K562 (cell line): ENCODE data around the gene PAN2. TPM values are rescaled to one million over a fixed set of nuclear protein-coding genes. Genes with fewer than 3 reads are reported as not detected.

Source experiments
- ATF3 ChIP-seq, 2 experiments: fragments of 450-650 bp in 1 of 2; sonication (generic) in 1 of 2; formaldehyde crosslinking in 1 of 2; IDR thresholded peaks in 1 of 2; conservative IDR thresholded peaks in 1 of 2; 2 replicates each; pipeline versions ENCODE4 v1.6.1 to v1.8.1; 2016 to 2023; ENCODE audit warnings: mild to moderate bottlenecking in 2 of 2, moderate library complexity in 2 of 2, inconsistent platforms in 1 of 2, missing genetic modification reagents in 1 of 2
- DLX4 ChIP-seq: fragments of 250-450 bp; sonication (Bioruptor Pico); IDR thresholded peaks from 2 replicates; pipeline ENCODE4 v1.6.1; 2021; ENCODE audit warnings: mild to moderate bottlenecking
- FOXO4 ChIP-seq: fragments of 450-650 bp; formaldehyde crosslinking; IDR thresholded peaks from 2 replicates; pipeline ENCODE4 v1.4.0; 2020; ENCODE audit warnings: mild to moderate bottlenecking, moderate library complexity
- HINFP ChIP-seq: fragments of 450-650 bp; conservative IDR thresholded peaks from 2 replicates; pipeline ENCODE4 v1.6.1; 2016; ENCODE audit warnings: missing genetic modification characterization, low read depth, mild to moderate bottlenecking, control low read depth, missing compliant biosample characterization
- MYC ChIP-seq, 2 experiments: fragments of 250-450 bp in 1 of 2; sonication (Bioruptor Pico) in 1 of 2; IDR thresholded peaks; 2 replicates each; pipeline versions ENCODE4 v1.5.1 to v1.6.1; 2012 to 2021; ENCODE audit warnings: low read depth in 2 of 2, borderline replicate concordance in 1 of 2, improper control_type of control experiment in 1 of 2, low read length in 1 of 2, mild to moderate bottlenecking in 1 of 2, moderate library complexity in 1 of 2
- MYNN ChIP-seq, 2 experiments: sonication (generic); formaldehyde crosslinking in 1 of 2; IDR thresholded peaks; 2 replicates each; pipeline versions ENCODE4 v1.5.0 to v1.6.1; 2016 to 2020; ENCODE audit warnings: antibody characterized with exemption in 1 of 2, missing genetic modification reagents in 1 of 2
- ZBTB5 ChIP-seq: fragments of 450-650 bp; IDR thresholded peaks from 2 replicates; pipeline ENCODE4 v1.6.1; 2017; ENCODE audit warnings: antibody characterized with exemption
- ZNF347 ChIP-seq: fragments of 450-650 bp; formaldehyde crosslinking; IDR thresholded peaks from 2 replicates; pipeline ENCODE4 v1.4.0; 2020; ENCODE audit warnings: low read depth, mild to moderate bottlenecking, moderate library complexity
- ZNF707 ChIP-seq: fragments of 250-450 bp; sonication (Bioruptor Pico); conservative IDR thresholded peaks from 2 replicates; pipeline ENCODE4 v1.8.0; 2022; ENCODE audit warnings: inconsistent platforms, mild to moderate bottlenecking, moderate library complexity
- polyA plus RNA-seq, 8 experiments: library from polyadenylated mRNA; depleted of rRNA in 4 of 8; stranded (reverse) in 5 of 8; unstranded in 3 of 8; fragments of >200 nt; fragmentation: Nextera tagmentation in 2 of 8; fragmentation: Illumina TruSeq in 1 of 8; extraction: Ambion mirVana in 2 of 8; extraction: Trizol in 1 of 8; gene quantifications; 2 replicates each; pipeline versions ENCODE4 v1.2.1 to v1.2.3, GENCODE V29; 2011 to 2014; ENCODE audit warnings: inconsistent platforms in 1 of 8, missing spikeins in 1 of 8
- total RNA-seq, 7 experiments: library from RNA; depleted of rRNA in 6 of 7; stranded (reverse); fragments of >200 nt in 6 of 7; fragmentation: Illumina TruSeq in 2 of 7; extraction: Trizol in 2 of 7; gene quantifications; 2 replicates each; pipeline versions ENCODE4 v1.2.1 to v1.2.3, GENCODE V29; 2011 to 2021; ENCODE audit warnings: low replicate concordance in 1 of 7

PAN2 gene
- total and polyA plus RNA-seq, 9 of the 15 experiments (the other 6 are each of a cell fraction or from before 2014, with no cell fraction given): 15.0 to 66.1 (median 25.9) TPM

GRCh38 chr12:56333197-56333678, 562 bp downstream of the PAN2 start (continued):
- TF ChIP-seq ATF3 (IDR thresholded peaks at IDR 0.05): no peak
- TF ChIP-seq ATF3 (CRISPR knock-in tag; conservative IDR thresholded peaks at IDR 0.05): no peak
- TF ChIP-seq DLX4 (CRISPR knock-in tag): no peak
- no peak for TF ChIP-seq MYNN (IDR thresholded peaks at IDR 0.05)
- TF ChIP-seq MYNN (CRISPR knock-in tag; IDR thresholded peaks at IDR 0.05): no peak
- TF ChIP-seq ZNF347 (CRISPR knock-in tag): no peak
- no peak for TF ChIP-seq HINFP
- no peak for TF ChIP-seq FOXO4 (CRISPR knock-in tag)
- no peak for TF ChIP-seq ZNF707 (CRISPR knock-in tag)
- TF ChIP-seq ZBTB5: no peak
- no peak for TF ChIP-seq MYC (IDR thresholded peaks at IDR 0.05; ENCODE audit: low read depth, low read length)
- no peak for TF ChIP-seq MYC (CRISPR knock-in tag; IDR thresholded peaks at IDR 0.05; ENCODE audit: borderline replicate concordance, low read depth)
